Neural progenitor cell (in vitro differentiated cells): ENCODE results near the gene COLEC11.

ENCODE experiments used
- CTCF ChIP-seq: fragments of 200-600 bp; sonication (generic); IDR thresholded peaks from 2 replicates; pipeline ENCODE4 v1.5.1; 2017; ENCODE audit warnings: antibody characterized with exemption, mild to moderate bottlenecking
- EZH2phosphoT487 ChIP-seq: fragments of 200-600 bp; sonication (generic); IDR thresholded peaks from 2 replicates; pipeline ENCODE4 v1.6.1; 2017; ENCODE audit warnings: antibody characterized with exemption

DNA sequence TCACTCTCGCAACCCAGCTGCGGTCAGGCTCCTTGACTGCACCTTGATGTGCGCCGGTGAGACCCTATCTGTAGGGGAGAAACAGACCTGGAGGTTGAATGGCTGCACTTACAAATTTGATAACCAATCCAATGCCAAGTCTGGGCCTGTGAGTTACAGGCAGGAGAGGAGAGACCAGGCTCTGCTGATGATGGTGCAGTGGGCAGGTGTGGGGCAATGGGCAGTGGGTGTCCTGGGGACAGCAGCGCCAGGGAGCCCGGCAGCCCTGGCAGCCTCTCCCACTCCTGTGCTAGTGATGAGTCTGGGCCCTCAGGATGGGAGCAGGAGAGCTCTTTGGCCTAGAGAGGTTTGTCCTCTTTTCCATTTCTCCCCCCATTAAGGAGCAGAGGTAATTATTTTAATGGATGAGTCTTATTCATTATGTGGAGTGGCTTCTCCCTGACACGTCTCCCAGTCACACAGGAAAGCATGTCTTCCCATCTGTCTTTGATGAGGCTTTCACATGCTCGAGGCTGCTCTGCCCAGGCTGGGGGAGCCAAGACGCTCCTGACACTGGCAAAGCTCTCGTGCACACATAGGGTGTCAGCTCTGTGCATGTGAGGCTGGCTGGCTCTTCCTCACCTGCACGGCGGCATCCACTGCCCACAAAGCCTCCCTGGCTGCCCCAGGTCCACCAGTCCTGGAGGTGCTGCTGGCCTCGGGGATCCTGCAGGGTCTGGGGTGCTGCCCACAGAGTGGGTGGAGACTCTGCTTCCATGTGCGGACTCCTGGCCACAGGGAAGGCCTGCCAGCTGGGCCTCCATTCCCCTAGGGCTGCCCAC, 53.1 kb downstream of the COLEC11 start:
- TF ChIP-seq CTCF, result no peak
- no peak for TF ChIP-seq EZH2phosphoT487
